Smooth muscle cell (in vitro differentiated cells): ENCODE measurements around the gene TMEFF1. TPM values are rescaled to one million over a fixed set of nuclear protein-coding genes. Genes with fewer than 3 reads are reported as not detected.
A peak's percentile ranks its signal among the peaks of the same experiment; 100 is the strongest.

ENCODE experiments used
- DNase-seq: peaks from one replicate; lab custom pipeline; 2025; ENCODE audit not compliant: unreplicated experiment; lab: John Stamatoyannopoulos, UW
- H2AFZ ChIP-seq: fragments of 200-600 bp; sonication (generic); 2 replicates; pipeline ENCODE4 v1.6.0; 2016; ENCODE audit warnings: antibody characterized with exemption, low read depth, mild to moderate bottlenecking
- H3F3A ChIP-seq: fragments of 200-600 bp; sonication (generic); 2 replicates; pipeline ENCODE4 v1.6.0; 2017; ENCODE audit warnings: antibody characterized with exemption, low read depth
- H3K27ac ChIP-seq: fragments of 200-600 bp; sonication (generic); 2 replicates; pipeline ENCODE4 v1.5.1; 2016; ENCODE audit warnings: low read depth, mild to moderate bottlenecking
- H3K27me3 ChIP-seq: fragments of 200-600 bp; sonication (generic); 2 replicates; pipeline ENCODE4 v1.6.1; 2016; ENCODE audit warnings: low read depth, mild to moderate bottlenecking
- H3K36me3 ChIP-seq: fragments of 200-600 bp; sonication (generic); 2 replicates; pipeline ENCODE4 v1.5.1; 2016; ENCODE audit warnings: low read depth
- H3K4me1 ChIP-seq: fragments of 200-600 bp; sonication (generic); 2 replicates; pipeline ENCODE4 v1.5.1; 2016; ENCODE audit warnings: low read depth
- H3K4me2 ChIP-seq: fragments of 200-600 bp; sonication (generic); 2 replicates; pipeline ENCODE4 v1.6.0; 2016; ENCODE audit warnings: mild to moderate bottlenecking
- H3K4me3 ChIP-seq: fragments of 200-600 bp; sonication (generic); 2 replicates; pipeline ENCODE4 v1.5.1; 2016; ENCODE audit warnings: mild to moderate bottlenecking
- H3K79me2 ChIP-seq: fragments of 200-600 bp; sonication (generic); 2 replicates; pipeline ENCODE4 v1.6.0; 2016; ENCODE audit warnings: low read depth, mild to moderate bottlenecking
- H3K9ac ChIP-seq: fragments of 200-600 bp; sonication (generic); 2 replicates; pipeline ENCODE4 v1.6.0; 2016; ENCODE audit warnings: low read depth
- H3K9me3 ChIP-seq: fragments of 200-600 bp; sonication (generic); replicated peaks from 2 replicates; pipeline ENCODE4 v1.5.1; 2016; ENCODE audit warnings: low read depth
- H4K20me1 ChIP-seq: fragments of 200-600 bp; sonication (generic); 2 replicates; pipeline ENCODE4 v1.6.0; 2016; ENCODE audit warnings: low read depth
- CTCF ChIP-seq: fragments of 200-600 bp; sonication (generic); IDR thresholded peaks from 2 replicates; pipeline ENCODE4 v1.5.1; 2017; ENCODE audit warnings: borderline replicate concordance, mild to moderate bottlenecking, antibody characterized with exemption; ENCODE audit not compliant: insufficient read depth, poor library complexity, severe bottlenecking
- WGBS: methylation state at CpG from one replicate; pipeline ENCODE4 v1.1.7; 2016; ENCODE audit warnings: low lambda C conversion rate; 5-methylcytosine and 5-hydroxymethylcytosine counted together
- polyA plus RNA-seq: library from polyadenylated mRNA; unstranded; fragments of >200 nt; fragmentation: Nextera tagmentation; extraction: Ambion mirVana; gene quantifications from 2 replicates; pipeline ENCODE4 v1.2.1, GENCODE V29; 2016
- total RNA-seq: library from RNA; depleted of rRNA; stranded (reverse); fragments of >200 nt; gene quantifications from 2 replicates; pipeline ENCODE4 v1.2.3, GENCODE V29; 2014

Gene TMEFF1
- total and polyA plus RNA-seq, 2 experiments from 2014 or later: 1.7 to 1.8 TPM

GRCh38 chr9:100598641-100599145, 125.7 kb downstream of the TMEFF1 start:
- Histone ChIP-seq H3K36me3 (no peaks in the 10 kb centered on the region), H3K4me2 (peak overlapping the region; percentile 82), H2AFZ (peak overlapping the region; percentile 83), H3K9ac (no peak overlapping the region), H3F3A (peaks cover 11% of the 10 kb centered on the region), H4K20me1 (no peaks in the 10 kb centered on the region), H3K9me3 (no peaks in the 10 kb centered on the region), H3K4me1 (no peaks in the 10 kb centered on the region), H3K27ac (no peak overlapping the region), H3K4me3 (peak overlapping the region; percentile 54), H3K27me3 (no peaks in the 10 kb centered on the region), H3K79me2 (no peaks in the 10 kb centered on the region)
- no peak for TF ChIP-seq CTCF
- WGBS: 1% methylated on average over 41 of the region's 41 CpGs
- DNase-seq: peak; percentile 31

- Histone ChIP-seq H2AFZ (no peak overlapping the region), H3K9me3 (no peaks in the 10 kb centered on the region), H4K20me1 (no peaks in the 10 kb centered on the region), H3K4me2 (no peak overlapping the region), H3K4me3 (no peak overlapping the region), H3K4me1 (no peaks in the 10 kb centered on the region), H3F3A (peaks cover 11% of the 10 kb centered on the region), H3K27ac (no peak overlapping the region), H3K36me3 (no peaks in the 10 kb centered on the region), H3K79me2 (no peaks in the 10 kb centered on the region), H3K27me3 (no peaks in the 10 kb centered on the region), H3K9ac (no peak overlapping the region)
- no peak for TF ChIP-seq CTCF
- 81% methylated on average over 7 of the region's 7 CpGs for WGBS
- no peak for DNase-seq
Observed at GRCh38 chr9:100600521-100601079, 127.7 kb downstream of the TMEFF1 start.

DNA sequence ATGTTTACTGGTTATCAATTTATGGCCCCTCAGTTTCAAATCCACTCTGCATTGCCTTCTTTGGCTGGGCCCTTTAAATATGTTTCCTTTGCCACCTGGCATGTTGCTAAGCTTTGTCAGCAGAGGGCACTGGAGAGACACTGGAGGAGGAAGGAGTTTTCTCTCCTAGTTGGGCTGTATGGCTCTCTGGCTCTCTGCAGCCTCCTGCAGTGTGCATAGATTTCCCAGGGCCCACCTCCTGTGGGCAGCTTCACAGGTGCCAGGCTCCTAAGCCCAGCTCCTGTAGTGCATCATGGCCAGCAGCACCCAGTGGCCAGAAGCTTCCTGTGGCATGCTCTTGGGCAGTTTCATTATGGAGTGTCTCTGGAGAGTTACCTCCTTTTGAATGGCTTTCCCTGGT, 128.3 kb downstream of the TMEFF1 start:
- no peaks in the 10 kb centered on the region for H3K9me3 ChIP-seq
- no peak overlapping the region for H3K4me2 ChIP-seq
- H3K79me2 ChIP-seq: no peaks in the 10 kb centered on the region
- no peaks in the 10 kb centered on the region for H4K20me1 ChIP-seq
- H3K27me3 ChIP-seq: no peaks in the 10 kb centered on the region
- no peaks in the 10 kb centered on the region for H3K4me1 ChIP-seq
- H3K27ac ChIP-seq: no peak overlapping the region
- no peaks in the 10 kb centered on the region for H3K36me3 ChIP-seq
- peak; percentile 63 for TF ChIP-seq CTCF
- no peak overlapping the region for H2AFZ ChIP-seq
- no peak for DNase-seq
- H3F3A ChIP-seq: peaks cover 11% of the 10 kb centered on the region
- H3K9ac ChIP-seq: no peak overlapping the region
- no peak overlapping the region for H3K4me3 ChIP-seq

- Histone ChIP-seq H3K9me3 (no peaks in the 10 kb centered on the region), H3K36me3 (no peaks in the 10 kb centered on the region), H3K4me1 (no peaks in the 10 kb centered on the region), H4K20me1 (no peaks in the 10 kb centered on the region), H3F3A (peaks cover 11% of the 10 kb centered on the region), H3K27ac (no peak overlapping the region), H3K27me3 (no peaks in the 10 kb centered on the region), H3K4me3 (no peak overlapping the region), H2AFZ (no peak overlapping the region), H3K79me2 (no peaks in the 10 kb centered on the region), H3K4me2 (no peak overlapping the region), H3K9ac (no peak overlapping the region)
- no peak for DNase-seq
- TF ChIP-seq CTCF: peak; percentile 67
- WGBS: 18% methylated on average over 2 of the region's 2 CpGs
Observed at GRCh38 chr9:100602342-100602801, 129.4 kb downstream of the TMEFF1 start.
